ENCODE data around the gene BICDL2.
"Not testable (repeated sequence)": the region's sequence is repeated elsewhere in the genome, so short reads cannot be mapped to it uniquely, and the experiment has no call there.

BICDL2 gene

DNA sequence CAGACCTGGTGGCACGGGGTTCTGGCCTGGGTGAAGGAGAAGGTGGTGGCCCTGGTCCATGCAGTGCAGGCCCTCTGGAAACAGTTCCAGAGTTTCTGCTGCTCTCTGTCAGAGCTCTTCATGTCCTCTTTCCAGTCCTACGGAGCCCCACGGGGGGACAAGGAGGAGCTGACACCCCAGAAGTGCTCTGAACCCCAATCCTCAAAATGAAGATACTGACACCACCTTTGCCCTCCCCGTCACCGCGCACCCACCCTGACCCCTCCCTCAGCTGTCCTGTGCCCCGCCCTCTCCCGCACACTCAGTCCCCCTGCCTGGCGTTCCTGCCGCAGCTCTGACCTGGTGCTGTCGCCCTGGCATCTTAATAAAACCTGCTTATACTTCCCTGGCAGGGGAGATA, 32.4 kb upstream of the BICDL2 start:
- ATAC-seq = not testable (repeated sequence)

GRCh38 chr16:3068487-3068886, 31.7 kb upstream of the BICDL2 start:
- TF ChIP-seq ZNF8 (CRISPR knock-in tag; IDR thresholded peaks at IDR 0.05) (no peak), RARB (CRISPR knock-in tag; IDR thresholded peaks at IDR 0.05) (no peak), GLIS3 (CRISPR knock-in tag; IDR thresholded peaks at IDR 0.05) (no peak), CSRNP3 (CRISPR knock-in tag; IDR thresholded peaks at IDR 0.05) (no peak), CSDC2 (CRISPR knock-in tag; IDR thresholded peaks at IDR 0.05) (no peak), ISL1 (CRISPR knock-in tag; IDR thresholded peaks at IDR 0.05) (no peak), PPARA (CRISPR knock-in tag; IDR thresholded peaks at IDR 0.05; ENCODE audit: borderline replicate concordance) (no peak), SNAI2 (CRISPR knock-in tag; IDR thresholded peaks at IDR 0.05) (no peak), ZC3H10 (CRISPR knock-in tag; IDR thresholded peaks at IDR 0.05) (no peak), ZFP3 (CRISPR knock-in tag; IDR thresholded peaks at IDR 0.05) (no peak), OSR1 (CRISPR knock-in tag; IDR thresholded peaks at IDR 0.05) (no peak), ZNF565 (CRISPR knock-in tag; conservative IDR thresholded peaks at IDR 0.05; ENCODE audit: low read depth) (no peak), TSHZ2 (CRISPR knock-in tag; IDR thresholded peaks at IDR 0.05) (no peak), TOX (CRISPR knock-in tag; IDR thresholded peaks at IDR 0.05; ENCODE audit: borderline replicate concordance) (no peak), ARNTL (CRISPR knock-in tag; IDR thresholded peaks at IDR 0.05; ENCODE audit: borderline replicate concordance, low read depth) (no peak)
- TF ChIP-seq, protein P1, sequence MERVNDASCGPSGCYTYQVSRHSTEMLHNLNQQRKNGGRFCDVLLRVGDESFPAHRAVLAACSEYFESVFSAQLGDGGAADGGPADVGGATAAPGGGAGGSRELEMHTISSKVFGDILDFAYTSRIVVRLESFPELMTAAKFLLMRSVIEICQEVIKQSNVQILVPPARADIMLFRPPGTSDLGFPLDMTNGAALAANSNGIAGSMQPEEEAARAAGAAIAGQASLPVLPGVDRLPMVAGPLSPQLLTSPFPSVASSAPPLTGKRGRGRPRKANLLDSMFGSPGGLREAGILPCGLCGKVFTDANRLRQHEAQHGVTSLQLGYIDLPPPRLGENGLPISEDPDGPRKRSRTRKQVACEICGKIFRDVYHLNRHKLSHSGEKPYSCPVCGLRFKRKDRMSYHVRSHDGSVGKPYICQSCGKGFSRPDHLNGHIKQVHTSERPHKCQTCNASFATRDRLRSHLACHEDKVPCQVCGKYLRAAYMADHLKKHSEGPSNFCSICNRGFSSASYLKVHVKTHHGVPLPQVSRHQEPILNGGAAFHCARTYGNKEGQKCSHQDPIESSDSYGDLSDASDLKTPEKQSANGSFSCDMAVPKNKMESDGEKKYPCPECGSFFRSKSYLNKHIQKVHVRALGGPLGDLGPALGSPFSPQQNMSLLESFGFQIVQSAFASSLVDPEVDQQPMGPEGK (CRISPR knock-in tag; IDR thresholded peaks at IDR 0.05; ENCODE audit: borderline replicate concordance) = no peak
- TF ChIP-seq, protein P2, sequence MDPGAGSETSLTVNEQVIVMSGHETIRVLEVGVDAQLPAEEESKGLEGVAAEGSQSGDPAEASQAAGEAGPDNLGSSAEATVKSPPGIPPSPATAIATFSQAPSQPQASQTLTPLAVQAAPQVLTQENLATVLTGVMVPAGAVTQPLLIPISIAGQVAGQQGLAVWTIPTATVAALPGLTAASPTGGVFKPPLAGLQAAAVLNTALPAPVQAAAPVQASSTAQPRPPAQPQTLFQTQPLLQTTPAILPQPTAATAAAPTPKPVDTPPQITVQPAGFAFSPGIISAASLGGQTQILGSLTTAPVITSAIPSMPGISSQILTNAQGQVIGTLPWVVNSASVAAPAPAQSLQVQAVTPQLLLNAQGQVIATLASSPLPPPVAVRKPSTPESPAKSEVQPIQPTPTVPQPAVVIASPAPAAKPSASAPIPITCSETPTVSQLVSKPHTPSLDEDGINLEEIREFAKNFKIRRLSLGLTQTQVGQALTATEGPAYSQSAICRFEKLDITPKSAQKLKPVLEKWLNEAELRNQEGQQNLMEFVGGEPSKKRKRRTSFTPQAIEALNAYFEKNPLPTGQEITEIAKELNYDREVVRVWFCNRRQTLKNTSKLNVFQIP (CRISPR knock-in tag; IDR thresholded peaks at IDR 0.05; ENCODE audit: borderline replicate concordance, low read depth) = no peak
- ATAC-seq = no peak

DNA sequence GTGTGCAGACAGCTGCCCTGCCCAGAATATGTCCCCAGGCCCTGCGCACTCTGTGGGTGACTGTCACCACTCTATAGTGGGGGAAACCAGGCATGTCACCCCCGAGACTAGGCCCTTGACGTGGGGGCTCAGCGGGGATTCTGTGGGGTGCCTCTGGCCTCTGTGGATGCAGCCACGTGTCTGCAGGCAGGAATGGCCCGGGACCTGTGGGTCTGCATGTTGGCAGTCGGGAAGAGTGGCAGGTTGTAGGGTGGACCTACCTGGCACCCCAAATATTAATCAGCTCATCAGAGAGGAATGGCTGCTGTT, 29.6 kb upstream of the BICDL2 start:
- no peak for ATAC-seq
- TF ChIP-seq, protein P2 (CRISPR knock-in tag; IDR thresholded peaks at IDR 0.05; ENCODE audit: borderline replicate concordance, low read depth) = no peak
- TF ChIP-seq ZNF8 (CRISPR knock-in tag; IDR thresholded peaks at IDR 0.05) = no peak
- no peak for TF ChIP-seq ARNTL (CRISPR knock-in tag; IDR thresholded peaks at IDR 0.05; ENCODE audit: borderline replicate concordance, low read depth)
- TF ChIP-seq TOX (CRISPR knock-in tag; IDR thresholded peaks at IDR 0.05; ENCODE audit: borderline replicate concordance) = no peak

DNA sequence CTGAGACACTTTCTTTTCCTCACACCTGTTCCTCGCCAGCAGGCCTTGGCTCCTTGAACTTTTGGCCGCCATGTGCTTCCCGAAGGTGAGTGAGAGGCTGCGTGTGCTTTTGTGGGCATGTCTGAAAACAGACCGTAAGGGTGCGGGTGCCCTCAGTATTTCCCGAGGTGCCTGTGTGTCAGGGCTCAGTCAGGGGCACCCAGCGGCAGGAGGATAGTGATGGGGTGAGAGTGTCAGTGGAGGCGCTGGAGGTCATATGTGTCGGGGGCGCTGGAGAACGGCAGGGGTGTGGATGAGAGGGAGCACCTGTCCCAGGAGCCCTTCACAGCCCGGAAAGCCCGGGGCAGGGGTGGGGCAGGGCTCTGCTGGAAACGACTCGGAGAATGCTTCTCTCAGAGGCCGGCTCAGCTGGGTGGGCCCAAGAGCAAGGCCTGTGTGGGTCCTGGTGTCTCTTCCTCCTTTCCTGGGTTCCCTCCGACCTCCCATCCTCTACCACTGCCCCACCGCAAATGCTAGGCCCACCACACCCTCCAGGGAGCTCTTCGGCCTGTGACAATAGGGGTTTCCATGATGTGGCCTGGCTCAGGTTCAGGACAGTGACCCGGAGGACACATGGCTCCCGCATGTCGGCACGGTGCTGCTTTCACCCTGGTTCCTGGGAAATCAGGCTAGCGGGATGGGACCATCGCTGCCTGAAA, 29.1 kb upstream of the BICDL2 start:
- TF ChIP-seq ZFP3 (CRISPR knock-in tag; IDR thresholded peaks at IDR 0.05) = no peak
- no peak for TF ChIP-seq SNAI2 (CRISPR knock-in tag; IDR thresholded peaks at IDR 0.05)
- TF ChIP-seq ZC3H10 (CRISPR knock-in tag; IDR thresholded peaks at IDR 0.05) = no peak
- no peak for TF ChIP-seq ISL1 (CRISPR knock-in tag; IDR thresholded peaks at IDR 0.05)
- no peak; the same call in 2 of the 3 replicates for ATAC-seq

Data from SK-N-SH treated with all-trans-retinoic acid at 6 μM for 48 hours (cell line).